AG10803 (cell line): ENCODE measurements around the gene RORC.
"Not testable (repeated sequence)": the region's sequence is repeated elsewhere in the genome, so short reads cannot be mapped to it uniquely, and the experiment has no call there.

Source experiments
- DNase-seq: peaks from one replicate; pipeline ENCODE4 v3.0.0; 2010; ENCODE audit warnings: low read depth
- H3K4me3 ChIP-seq: 2 replicates; pipeline ENCODE4 v1.5.1; 2011; ENCODE audit warnings: mild to moderate bottlenecking, low read length, control low read depth
- TF ChIP-seq, protein P1 (sequence below): conservative IDR thresholded peaks from 2 replicates; pipeline ENCODE4 v1.5.1; 2011; ENCODE audit warnings: mild to moderate bottlenecking, low read length, control low read depth, inconsistent platforms

RORC gene

DNA sequence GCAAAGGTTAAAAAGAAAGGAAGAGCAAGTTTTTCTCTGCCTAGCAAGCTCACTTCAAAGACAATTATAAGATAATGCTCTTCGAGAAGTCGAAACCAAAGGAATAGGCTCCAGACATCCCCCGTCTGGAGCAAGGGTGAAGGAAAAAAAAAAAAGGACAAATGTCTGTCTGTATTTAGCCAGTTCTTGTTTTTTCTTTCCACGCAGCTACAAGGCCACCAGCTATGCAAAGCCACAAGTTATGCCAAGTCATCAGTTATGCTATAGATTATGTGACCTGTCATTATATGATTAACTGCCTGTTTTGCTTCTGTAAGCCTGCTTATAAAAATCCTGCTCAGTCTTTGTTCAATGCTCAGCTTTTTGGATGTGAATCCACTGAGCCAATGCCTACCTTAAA, 24.3 kb upstream of the RORC start:
- TF ChIP-seq, protein P1, sequence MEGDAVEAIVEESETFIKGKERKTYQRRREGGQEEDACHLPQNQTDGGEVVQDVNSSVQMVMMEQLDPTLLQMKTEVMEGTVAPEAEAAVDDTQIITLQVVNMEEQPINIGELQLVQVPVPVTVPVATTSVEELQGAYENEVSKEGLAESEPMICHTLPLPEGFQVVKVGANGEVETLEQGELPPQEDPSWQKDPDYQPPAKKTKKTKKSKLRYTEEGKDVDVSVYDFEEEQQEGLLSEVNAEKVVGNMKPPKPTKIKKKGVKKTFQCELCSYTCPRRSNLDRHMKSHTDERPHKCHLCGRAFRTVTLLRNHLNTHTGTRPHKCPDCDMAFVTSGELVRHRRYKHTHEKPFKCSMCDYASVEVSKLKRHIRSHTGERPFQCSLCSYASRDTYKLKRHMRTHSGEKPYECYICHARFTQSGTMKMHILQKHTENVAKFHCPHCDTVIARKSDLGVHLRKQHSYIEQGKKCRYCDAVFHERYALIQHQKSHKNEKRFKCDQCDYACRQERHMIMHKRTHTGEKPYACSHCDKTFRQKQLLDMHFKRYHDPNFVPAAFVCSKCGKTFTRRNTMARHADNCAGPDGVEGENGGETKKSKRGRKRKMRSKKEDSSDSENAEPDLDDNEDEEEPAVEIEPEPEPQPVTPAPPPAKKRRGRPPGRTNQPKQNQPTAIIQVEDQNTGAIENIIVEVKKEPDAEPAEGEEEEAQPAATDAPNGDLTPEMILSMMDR, result no peak
- no peak overlapping the region for H3K4me3 ChIP-seq
- no peak for DNase-seq

DNA sequence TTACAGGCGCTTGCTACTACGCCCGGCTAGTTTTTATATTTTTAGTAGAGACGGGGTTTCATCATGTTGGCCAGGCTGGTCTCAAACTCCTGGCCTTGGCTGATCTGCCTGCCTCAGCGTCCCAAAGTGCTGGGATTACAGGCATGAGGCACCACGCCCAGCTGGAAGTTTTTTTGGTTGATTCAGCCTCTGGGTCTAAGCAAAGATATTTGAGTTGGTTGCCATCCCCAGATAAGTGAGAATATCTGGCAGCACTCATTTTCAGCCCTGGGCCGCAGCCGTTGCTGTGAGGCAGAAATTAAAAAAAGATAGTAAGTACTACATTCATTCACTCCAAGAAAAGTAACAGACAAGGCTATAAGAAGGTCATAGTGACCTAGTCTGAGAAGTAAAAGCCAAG, 23.9 kb upstream of the RORC start:
- peak; percentile 34 for DNase-seq
- not testable (repeated sequence) for H3K4me3 ChIP-seq

DNA sequence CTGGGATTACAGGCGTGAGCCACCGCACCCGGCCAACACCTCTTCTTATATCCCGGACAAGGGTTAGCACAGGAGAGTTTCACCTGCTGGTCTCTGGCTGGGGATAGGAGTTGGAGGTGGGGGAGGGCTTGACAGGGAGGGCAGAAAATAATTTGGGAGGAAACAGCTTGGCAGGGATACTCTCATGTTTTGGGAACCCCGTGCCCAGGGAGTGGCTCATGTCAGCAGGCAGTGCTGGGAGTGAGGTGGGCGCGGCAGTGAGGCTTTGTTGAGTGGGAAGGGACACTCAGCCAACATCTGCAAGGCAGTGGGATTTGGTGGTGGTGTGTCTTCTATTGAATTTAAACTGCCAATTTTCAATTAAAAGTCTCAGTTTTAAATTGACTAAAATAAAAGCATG, 23.1 kb upstream of the RORC start:
- no peak for DNase-seq
- TF ChIP-seq, protein P1, result no peak
- H3K4me3 ChIP-seq, result no peak overlapping the region

DNA sequence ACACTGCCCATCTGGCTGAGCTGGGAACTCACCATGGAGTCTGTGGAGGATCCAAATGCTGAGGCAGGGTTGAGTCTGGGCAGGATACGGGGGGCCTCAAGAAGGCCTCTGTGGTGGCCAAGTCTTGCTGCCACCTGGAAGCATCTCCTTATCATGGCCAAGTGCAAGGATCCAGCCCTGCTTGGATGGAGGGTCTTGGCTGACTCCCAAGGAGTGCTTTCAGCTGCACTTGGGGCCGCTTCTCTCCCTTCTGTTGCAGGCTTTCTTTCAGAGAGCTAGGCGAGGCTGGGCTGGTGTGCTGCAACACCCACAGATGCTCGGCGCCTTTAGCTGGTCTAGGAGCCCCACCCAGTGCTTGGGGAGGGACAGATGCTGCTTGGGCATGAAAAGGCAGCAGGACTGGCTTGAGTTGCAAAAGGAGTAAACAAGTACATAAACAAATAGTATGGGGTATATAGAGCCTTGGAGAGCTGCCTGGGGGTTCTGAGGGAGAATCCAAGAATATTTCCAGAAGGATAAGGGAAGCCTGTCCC, 21.9 kb upstream of the RORC start, which contains the start of gene THEM5:
Gene THEM5 (minus strand): TSS at position 302 of the 533 bp plus-strand sequence. CDS start 147 bp downstream, at position 155.
- TF ChIP-seq, protein P1, result no peak
- DNase-seq, result no peak
- no peak within 1 kb of the TSS for H3K4me3 ChIP-seq

DNA sequence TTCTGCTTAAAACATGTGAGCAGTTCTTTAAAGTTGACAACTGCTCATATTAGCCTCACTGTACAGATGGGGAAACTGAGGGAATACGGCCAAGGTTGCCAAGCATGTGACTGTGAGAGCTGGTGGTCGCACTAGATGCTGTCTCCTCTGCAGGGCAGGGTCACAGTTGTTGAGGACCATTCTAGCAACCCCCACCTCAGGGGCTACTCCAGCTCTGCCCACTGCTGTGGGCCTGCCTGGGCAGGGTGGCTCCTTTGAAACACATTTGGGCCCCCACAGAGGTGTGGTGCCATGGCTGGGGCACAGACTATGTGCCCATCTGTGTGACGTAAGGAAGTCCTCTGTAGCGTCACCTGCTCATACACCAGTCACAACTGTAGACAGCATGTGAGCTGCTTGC, 21.1 kb upstream of the RORC start:
- TF ChIP-seq, protein P1, result no peak
- no peak for DNase-seq
- no peak overlapping the region for H3K4me3 ChIP-seq

DNA sequence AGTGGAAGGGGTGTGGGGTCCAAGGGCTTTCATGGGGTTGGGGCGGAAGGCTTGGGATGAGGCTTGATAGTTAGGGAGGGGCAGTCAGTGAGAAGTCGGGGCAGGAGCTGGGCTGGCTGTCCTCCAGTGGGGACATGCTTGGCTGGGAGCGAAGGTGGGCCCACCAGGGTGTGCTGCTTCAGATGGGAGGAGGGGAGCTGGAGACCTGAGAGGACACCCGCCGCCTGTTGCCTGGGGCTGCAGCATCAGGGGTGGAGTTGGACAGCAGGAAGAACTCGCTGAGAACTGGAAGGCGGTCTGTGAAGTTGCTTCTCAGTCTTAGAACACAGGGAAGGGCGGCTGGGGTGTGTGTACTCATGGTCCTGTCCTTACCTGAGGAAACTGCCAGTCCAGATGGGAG, 20.3 kb upstream of the RORC start:
- no peak overlapping the region for H3K4me3 ChIP-seq
- no peak for DNase-seq
- TF ChIP-seq, protein P1, result no peak

DNA sequence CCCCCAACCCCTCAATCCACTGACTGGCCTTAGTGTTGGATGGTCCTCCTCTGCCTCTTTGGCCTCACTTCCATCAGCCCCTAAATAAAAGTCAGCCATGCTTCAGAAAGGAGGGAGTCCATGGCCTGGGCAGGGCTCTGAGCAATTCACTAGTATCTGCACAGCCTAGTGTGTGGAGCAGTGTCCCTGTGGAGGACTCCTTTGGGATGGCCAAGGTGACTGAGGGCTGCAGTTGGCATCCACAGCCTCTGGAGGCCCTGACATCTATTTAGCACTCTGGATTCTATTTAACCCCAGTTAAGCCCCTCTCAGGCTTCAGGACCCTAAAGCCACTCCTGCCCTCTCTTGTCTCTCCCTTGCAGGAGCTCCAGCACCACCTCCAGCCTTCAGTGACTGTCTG, 18.3 kb upstream of the RORC start:
- no peak overlapping the region for H3K4me3 ChIP-seq
- TF ChIP-seq, protein P1, result no peak
- no peak for DNase-seq

DNA sequence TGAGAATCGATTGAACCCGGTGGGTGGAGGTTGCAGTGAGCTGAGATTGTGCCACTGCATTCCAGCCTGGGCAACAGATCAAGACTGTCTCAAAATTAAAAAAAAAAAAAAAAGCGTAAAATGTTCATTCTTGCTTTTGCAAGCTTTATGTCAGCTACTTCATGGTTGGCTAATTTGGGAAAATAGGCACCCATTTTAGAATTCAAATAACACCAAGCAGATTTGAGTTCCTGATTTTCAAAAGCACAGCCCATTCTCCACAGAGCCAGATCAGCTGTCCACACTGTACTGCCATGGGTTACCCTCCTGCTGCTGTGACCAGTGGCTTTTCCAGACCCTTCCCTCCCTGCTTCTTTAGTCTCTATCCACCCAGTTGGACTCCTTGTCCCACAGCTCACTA, 17.5 kb upstream of the RORC start:
- DNase-seq, result peak; percentile 21
- TF ChIP-seq, protein P1, result no peak
- H3K4me3 ChIP-seq, result no peak overlapping the region
